Heart right ventricle (tissue), 16 donors: ENCODE results near the gene NCR1. TPM values are rescaled to one million over a fixed set of nuclear protein-coding genes. Genes with fewer than 3 reads are reported as not detected.
A peak's percentile ranks its signal among the peaks of the same experiment; 100 is the strongest.
"Not testable (repeated sequence)": the region's sequence is repeated elsewhere in the genome, so short reads cannot be mapped to it uniquely, and the experiment has no call there.

Experiments used
- ATAC-seq, 8 donors: fragments of 200-7000 bp; cut with Tn5 transposase; one replicate each; pipeline ENCODE4 v1.9.1; 2020; ENCODE audit warnings: mild to moderate bottlenecking in 8 of 8, moderate library complexity in 8 of 8, moderate number of reproducible peaks in 1 of 8
- DNase-seq, 2 donors: peaks; one replicate each; pipeline ENCODE4 v3.0.0-alpha.2; 2020
- H3K27ac ChIP-seq, 10 donors: fragments of 200-600 bp; sonication (generic) in 2 of 10; one replicate each; pipeline versions ENCODE4 v1.5.0 to v1.8.0; 2020 to 2022; ENCODE audit warnings: mild to moderate bottlenecking in 3 of 10
- H3K27me3 ChIP-seq, 7 donors: fragments of 200-600 bp; one replicate each; pipeline ENCODE4 v1.8.0; 2021 to 2022; ENCODE audit warnings: mild to moderate bottlenecking in 2 of 7
- H3K36me3 ChIP-seq, 9 donors: fragments of 200-600 bp; sonication (generic) in 1 of 9; one replicate each; pipeline versions ENCODE4 v1.5.0 to v1.8.0; 2020 to 2022; ENCODE audit warnings: mild to moderate bottlenecking in 2 of 9
- H3K4me1 ChIP-seq, 9 donors: fragments of 200-600 bp; sonication (generic) in 1 of 9; one replicate each; pipeline versions ENCODE4 v1.5.0 to v1.8.0; 2020 to 2022; ENCODE audit warnings: mild to moderate bottlenecking in 4 of 9
- H3K4me3 ChIP-seq, 10 donors: fragments of 200-600 bp; sonication (generic) in 2 of 10; one replicate each; pipeline versions ENCODE4 v1.5.0 to v1.8.0; 2020 to 2022; ENCODE audit warnings: mild to moderate bottlenecking in 7 of 10, moderate library complexity in 2 of 10
- H3K9me3 ChIP-seq, 11 donors: fragments of 200-600 bp in 10 of 11; sonication (generic) in 2 of 11; one replicate each; pipeline versions ENCODE4 v1.5.0 to v1.8.0; 2013 to 2022; ENCODE audit warnings: mild to moderate bottlenecking in 2 of 11, control low read depth in 1 of 11, moderate library complexity in 1 of 11
- CTCF ChIP-seq, 9 donors: fragments of 200-600 bp; sonication (generic) in 2 of 9; IDR thresholded peaks; one replicate each; pipeline versions ENCODE4 v1.5.0 to v1.8.0; 2021 to 2022; ENCODE audit warnings: antibody characterized with exemption in 9 of 9, mild to moderate bottlenecking in 5 of 9, moderate library complexity in 1 of 9
- WGBS, 2 donors: extraction: QIAGEN DNeasy Blood & Tissue Kit; methylation state at CpG; one replicate each; pipeline ENCODE4 v1.1.7; 2013; ENCODE audit warnings: inconsistent platforms in 1 of 2; 5-methylcytosine and 5-hydroxymethylcytosine counted together
- intact Hi-C, 10 donors: fragments of 100-400 bp; cut with DNase I; formaldehyde crosslinking; loops; one replicate each; pipeline versions ENCODE4 v1.11.1 to v1.14.2; 2022
- long read RNA-seq, 3 donors: library from polyadenylated mRNA; unstranded; transcript quantifications; one replicate each; pipeline ENCODE4 v2.0.0, GENCODE V29; 2020 to 2021
- polyA plus RNA-seq, 2 donors: library from polyadenylated mRNA; stranded (reverse); fragments of 200-250 nt; gene quantifications; one replicate each; pipeline ENCODE4 v1.2.3, GENCODE V29; 2013
- total RNA-seq, 10 donors: library from RNA; stranded (reverse); fragmentation: NEBNext Ultra II Directional in 3 of 10; extraction: Animal tissue kit (Norgen Biotek cat#: 25700) in 3 of 10; gene quantifications; one replicate each; pipeline versions ENCODE4 v1.2.1 to v1.2.4, GENCODE V29; 2021 to 2023
- donor health status: Arrhythmogenic right ventricular cardiomyopathy.
- donor health status: ischemic (EF 13 %, LVEDD 7.1; RV severe dilation, severe dysfunction).
- donor health status: healthy with polysubstance abuse.
- donor health status: DM: no; HTN: yes; CAD: no.
- donor health status: DM: no; HTN: no; CAD: no.
- donor health status: ischemic (EF 25% LVEDD 6.9; RV normal size, moderate dysfunction).
- donor health status: ischemic (EF 25% LVEDD 5.7; RV mildly dilated, moderate dysfunction).
- donor health status: healthy.
- donor health status: DM: yes; HTN: yes; CAD: no.
- donor health status: Ischemic cardiomyopathy.
- donor health status: ischemic (EF 35%, LVEDD 5.7; RV mildly dilated, moderate dysfunction).
- donor health status: nonischemic (EF 11% LVEDD 7.7; RV severe dilation, severe dysfunction).
- donor health status: DM: yes; HTN: yes; CAD: no.
- donor health status: PGD.
- donor health status: ischemic (EF 29% LVEDD 5.4; RV normal size, mild dysfunction).
- donor health status: nonischemic (EF 23%, LVEDD 6.1; RV moderate dilation, normal function).

NCR1 gene
- total RNA-seq: under 1 TPM in 3 of 10 donors, not detected in 7; 0.38 to 0.81 (median 0.60) TPM
- not detected for polyA plus RNA-seq
- long read RNA-seq, donor 1: 0 reads
- long read RNA-seq, donor 2: 0 reads
- long read RNA-seq, donor 3: 0 reads

- DNase-seq (no peak), ATAC-seq (no peak)
- Histone ChIP-seq H3K4me1 (no peaks in the 10 kb centered on the region), H3K27me3 (peaks cover 0 to 25% (median 16%) of the 10 kb centered on the region in 7 donors), H3K4me3 (peak within 1 kb of the TSS in 1 of 10 donors; percentile 2), H3K9me3 (no peaks in the 10 kb centered on the region), H3K36me3 (no peaks in the 10 kb centered on the region), H3K27ac (peak within 1 kb of the TSS in 1 of 10 donors; percentile 43)
- 32 to 35% methylated on average over 22 of the region's 22 CpGs for WGBS, 2 donors
- TF ChIP-seq CTCF (IDR thresholded peaks at IDR 0.05): no peak
- intact Hi-C loops: no loop called here
Measured at GRCh38 chr19:54905803-54906511, at the start of gene NCR1. Gene NCR1, plus strand, starts transcription at chr19:54906148. Its CDS starts 40 bp downstream, at chr19:54906188.

GRCh38 chr19:54858476-54858875, 47.5 kb upstream of the NCR1 start:
- 54% methylated on average over 3 of the region's 3 CpGs for WGBS, 2 donors
- H3K27me3 ChIP-seq, H3K9me3 ChIP-seq, DNase-seq, intact Hi-C loops, ATAC-seq, H3K27ac ChIP-seq, H3K4me1 ChIP-seq, H3K36me3 ChIP-seq, H3K4me3 ChIP-seq: not testable (repeated sequence)

GRCh38 chr19:54859421-54859820, 46.5 kb upstream of the NCR1 start:
- H3K4me3 ChIP-seq, H3K36me3 ChIP-seq, H3K27ac ChIP-seq, H3K27me3 ChIP-seq, H3K9me3 ChIP-seq, intact Hi-C loops, H3K4me1 ChIP-seq, ATAC-seq, DNase-seq: not testable (repeated sequence)
- 66 to 74% methylated on average over 7 of the region's 7 CpGs for WGBS, 2 donors

- ATAC-seq, H3K4me1 ChIP-seq, H3K9me3 ChIP-seq, H3K27ac ChIP-seq, H3K4me3 ChIP-seq, intact Hi-C loops, H3K36me3 ChIP-seq, H3K27me3 ChIP-seq, DNase-seq: not testable (repeated sequence)
- 100% methylated on average over 1 of the region's 3 CpGs; no CpG with 5 or more reads in 1 of the 2 donors for WGBS, 2 donors
Measured at GRCh38 chr19:54863459-54863858, 42.5 kb upstream of the NCR1 start.

GRCh38 chr19:54871696-54872095, 34.3 kb upstream of the NCR1 start:
- Histone ChIP-seq H3K36me3 (no peaks in the 10 kb centered on the region), H3K4me3 (no peak overlapping the region), H3K27me3 (peaks cover 0 to 11% (median 2%) of the 10 kb centered on the region in 7 donors), H3K27ac (peak overlapping the region in 1 of 10 donors; percentile 14), H3K9me3 (peaks cover 0 to 4% (median 0%) of the 10 kb centered on the region in 11 donors), H3K4me1 (peaks cover 0 to 31% (median 0%) of the 10 kb centered on the region in 9 donors)
- DNase-seq (no peak), ATAC-seq (no peak)
- WGBS, 2 donors: 67 to 72% methylated on average over 3 of the region's 3 CpGs
- intact Hi-C loops: no loop called here
- no peak for TF ChIP-seq CTCF (IDR thresholded peaks at IDR 0.05)

GRCh38 chr19:54873990-54874389, 32.0 kb upstream of the NCR1 start, which contains the start of gene FCAR:
Gene FCAR, plus strand, starts transcription at chr19:54874235. Its CDS starts 55 bp downstream, at chr19:54874290.
- no peaks in the 10 kb centered on the region for H3K36me3 ChIP-seq
- H3K9me3 ChIP-seq: peaks cover 0 to 4% (median 0%) of the 10 kb centered on the region in 11 donors
- peaks cover 0 to 38% (median 0%) of the 10 kb centered on the region in 9 donors for H3K4me1 ChIP-seq
- WGBS, 2 donors: 68 to 73% methylated on average over 8 of the region's 8 CpGs
- H3K27ac ChIP-seq: peak within 1 kb of the TSS in 2 of 10 donors; percentile 3 to 88
- no peak for TF ChIP-seq CTCF (IDR thresholded peaks at IDR 0.05)
- intact Hi-C loops: no loop called here
- DNase-seq (no peak), ATAC-seq (no peak)
- H3K27me3 ChIP-seq: peaks cover 0 to 11% (median 2%) of the 10 kb centered on the region in 7 donors
- H3K4me3 ChIP-seq: peak within 1 kb of the TSS in 1 of 10 donors; percentile 36
